Prostate gland (tissue), 2 donors: ENCODE data around the gene TMPRSS2.

Source experiments
- POLR2A ChIP-seq: fragments of 450-650 bp; IDR thresholded peaks from one replicate; pipeline ENCODE4 v1.6.1; 2016; ENCODE audit warnings: antibody characterized with exemption, mild to moderate bottlenecking
- TF ChIP-seq, protein P1 (sequence below), 4 experiments: fragments of 200-600 bp in 2 of 4; fragments of 450-650 bp in 2 of 4; sonication (generic) in 2 of 4; IDR thresholded peaks; 1 replicate in 3 of 4; 2 replicates in 1 of 4; pipeline ENCODE4 v1.5.1; 2016 to 2019; ENCODE audit warnings: antibody characterized with exemption in 4 of 4, mild to moderate bottlenecking in 2 of 4, moderate library complexity in 2 of 4

DNA sequence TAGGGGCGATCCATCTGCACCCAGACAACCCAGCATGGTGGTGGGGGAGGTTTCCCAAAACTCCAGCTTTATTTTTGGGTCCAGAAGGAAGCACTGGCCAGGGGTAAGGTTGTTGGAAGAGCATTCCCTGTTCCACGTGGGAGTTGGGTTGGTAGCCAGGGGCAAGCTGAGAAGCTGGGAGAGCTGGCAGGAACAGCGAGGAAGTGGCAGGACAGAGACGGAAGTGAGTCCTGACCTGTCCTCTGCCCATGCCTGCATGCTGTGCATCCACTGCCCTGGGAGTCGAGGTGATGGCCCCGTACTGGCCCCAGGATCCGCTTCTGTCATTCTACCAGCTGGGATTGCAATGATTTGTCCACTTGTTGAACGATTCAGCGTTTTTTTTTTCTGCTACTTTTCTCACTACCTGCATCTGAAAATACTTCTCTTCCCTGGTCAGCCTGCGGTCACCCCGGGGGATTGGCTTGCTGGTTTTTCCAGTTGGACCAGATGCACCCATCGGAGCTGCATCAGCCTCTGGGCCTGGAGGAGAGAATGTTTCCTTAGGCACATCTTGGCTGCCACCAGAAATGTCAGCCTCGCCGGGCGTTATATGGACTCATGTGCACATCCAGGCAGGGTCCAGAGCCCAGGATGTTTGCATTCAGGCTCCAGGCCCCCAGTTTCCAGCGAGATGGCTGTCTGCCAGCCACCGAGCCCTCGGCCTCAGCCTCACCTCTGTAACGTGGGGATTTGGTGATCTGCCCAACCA, 28.3 kb upstream of the TMPRSS2 start:
- TF ChIP-seq, protein P1, sequence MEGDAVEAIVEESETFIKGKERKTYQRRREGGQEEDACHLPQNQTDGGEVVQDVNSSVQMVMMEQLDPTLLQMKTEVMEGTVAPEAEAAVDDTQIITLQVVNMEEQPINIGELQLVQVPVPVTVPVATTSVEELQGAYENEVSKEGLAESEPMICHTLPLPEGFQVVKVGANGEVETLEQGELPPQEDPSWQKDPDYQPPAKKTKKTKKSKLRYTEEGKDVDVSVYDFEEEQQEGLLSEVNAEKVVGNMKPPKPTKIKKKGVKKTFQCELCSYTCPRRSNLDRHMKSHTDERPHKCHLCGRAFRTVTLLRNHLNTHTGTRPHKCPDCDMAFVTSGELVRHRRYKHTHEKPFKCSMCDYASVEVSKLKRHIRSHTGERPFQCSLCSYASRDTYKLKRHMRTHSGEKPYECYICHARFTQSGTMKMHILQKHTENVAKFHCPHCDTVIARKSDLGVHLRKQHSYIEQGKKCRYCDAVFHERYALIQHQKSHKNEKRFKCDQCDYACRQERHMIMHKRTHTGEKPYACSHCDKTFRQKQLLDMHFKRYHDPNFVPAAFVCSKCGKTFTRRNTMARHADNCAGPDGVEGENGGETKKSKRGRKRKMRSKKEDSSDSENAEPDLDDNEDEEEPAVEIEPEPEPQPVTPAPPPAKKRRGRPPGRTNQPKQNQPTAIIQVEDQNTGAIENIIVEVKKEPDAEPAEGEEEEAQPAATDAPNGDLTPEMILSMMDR (IDR thresholded peaks at IDR 0.05), result no peak
- no peak for TF ChIP-seq POLR2A
